ENCODE results near the gene CCS.
"Not testable (repeated sequence)": the region's sequence is repeated elsewhere in the genome, so short reads cannot be mapped to it uniquely, and the experiment has no call there.

The CCS gene

DNA sequence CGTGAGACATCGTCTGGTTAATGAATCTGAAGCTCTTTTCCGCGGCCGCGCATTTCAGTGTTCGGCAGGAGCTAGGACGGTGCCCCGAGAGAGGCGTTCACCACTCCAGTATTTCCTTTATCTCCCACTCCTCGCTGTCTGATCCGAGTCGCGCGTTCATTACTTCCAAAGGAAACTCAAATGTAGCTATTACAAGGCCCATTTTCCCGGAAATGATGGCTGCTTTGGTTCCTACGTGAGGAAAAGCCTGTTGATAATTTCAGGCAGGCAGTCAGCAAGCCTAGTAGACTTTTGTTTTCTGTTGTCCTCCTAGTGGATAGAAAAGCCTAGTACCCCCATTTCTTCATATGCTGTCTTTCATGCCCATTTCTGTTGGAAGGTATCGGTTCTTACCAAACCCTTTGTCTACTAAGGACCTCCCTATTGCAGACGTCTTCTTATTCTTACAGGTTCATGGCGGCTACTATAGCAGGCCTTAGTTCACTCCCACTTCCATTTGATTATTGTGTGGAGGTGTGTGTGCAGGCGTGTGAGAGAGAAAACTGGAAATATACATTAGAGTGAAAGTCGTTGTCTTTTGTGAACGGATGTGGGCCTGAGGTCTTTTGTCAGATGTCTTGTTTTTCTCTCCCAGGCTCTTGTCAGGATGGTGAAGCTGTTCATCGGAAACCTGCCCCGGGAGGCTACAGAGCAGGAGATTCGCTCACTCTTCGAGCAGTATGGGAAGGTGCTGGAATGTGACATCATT is 46.3 kb downstream of the CCS start:
- no peak for DNase-seq (ENCODE audit: low read depth)
- TF ChIP-seq, protein P1, sequence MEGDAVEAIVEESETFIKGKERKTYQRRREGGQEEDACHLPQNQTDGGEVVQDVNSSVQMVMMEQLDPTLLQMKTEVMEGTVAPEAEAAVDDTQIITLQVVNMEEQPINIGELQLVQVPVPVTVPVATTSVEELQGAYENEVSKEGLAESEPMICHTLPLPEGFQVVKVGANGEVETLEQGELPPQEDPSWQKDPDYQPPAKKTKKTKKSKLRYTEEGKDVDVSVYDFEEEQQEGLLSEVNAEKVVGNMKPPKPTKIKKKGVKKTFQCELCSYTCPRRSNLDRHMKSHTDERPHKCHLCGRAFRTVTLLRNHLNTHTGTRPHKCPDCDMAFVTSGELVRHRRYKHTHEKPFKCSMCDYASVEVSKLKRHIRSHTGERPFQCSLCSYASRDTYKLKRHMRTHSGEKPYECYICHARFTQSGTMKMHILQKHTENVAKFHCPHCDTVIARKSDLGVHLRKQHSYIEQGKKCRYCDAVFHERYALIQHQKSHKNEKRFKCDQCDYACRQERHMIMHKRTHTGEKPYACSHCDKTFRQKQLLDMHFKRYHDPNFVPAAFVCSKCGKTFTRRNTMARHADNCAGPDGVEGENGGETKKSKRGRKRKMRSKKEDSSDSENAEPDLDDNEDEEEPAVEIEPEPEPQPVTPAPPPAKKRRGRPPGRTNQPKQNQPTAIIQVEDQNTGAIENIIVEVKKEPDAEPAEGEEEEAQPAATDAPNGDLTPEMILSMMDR (conservative IDR thresholded peaks at IDR 0.05; ENCODE audit: low read depth, low read length): peak; percentile 7
- H3K4me3 ChIP-seq (ENCODE audit: low read length): peak overlapping the region; percentile 97

- peak overlapping the region; percentile 97 for H3K4me3 ChIP-seq (ENCODE audit: low read length)
- DNase-seq (ENCODE audit: low read depth): not testable (repeated sequence)
These were observed 46.9 kb downstream of the CCS start for GRCh38 chr11:66639814-66640340.

DNA sequence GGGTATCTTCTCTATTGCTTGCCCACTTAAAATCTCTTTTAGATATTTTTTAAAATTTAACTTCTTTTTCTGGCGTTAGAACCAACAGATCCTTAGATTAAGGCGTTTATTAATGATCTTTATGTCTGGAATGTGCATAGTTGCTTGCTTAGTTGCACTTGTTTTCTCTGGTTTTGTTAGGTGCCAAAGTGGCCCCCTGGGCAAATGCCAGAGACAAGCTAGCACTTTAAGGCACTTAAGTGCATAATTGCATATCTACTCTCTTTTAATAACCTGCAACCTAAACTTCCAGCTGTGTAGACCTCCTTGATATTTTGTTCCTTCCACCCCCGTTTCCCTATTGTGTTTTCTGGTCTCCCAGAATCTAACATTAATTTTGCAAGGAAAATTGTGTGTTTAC is 48.8 kb downstream of the CCS start:
- DNase-seq (ENCODE audit: low read depth): no peak
- H3K4me3 ChIP-seq (ENCODE audit: low read length): peak overlapping the region; percentile 97

DNA sequence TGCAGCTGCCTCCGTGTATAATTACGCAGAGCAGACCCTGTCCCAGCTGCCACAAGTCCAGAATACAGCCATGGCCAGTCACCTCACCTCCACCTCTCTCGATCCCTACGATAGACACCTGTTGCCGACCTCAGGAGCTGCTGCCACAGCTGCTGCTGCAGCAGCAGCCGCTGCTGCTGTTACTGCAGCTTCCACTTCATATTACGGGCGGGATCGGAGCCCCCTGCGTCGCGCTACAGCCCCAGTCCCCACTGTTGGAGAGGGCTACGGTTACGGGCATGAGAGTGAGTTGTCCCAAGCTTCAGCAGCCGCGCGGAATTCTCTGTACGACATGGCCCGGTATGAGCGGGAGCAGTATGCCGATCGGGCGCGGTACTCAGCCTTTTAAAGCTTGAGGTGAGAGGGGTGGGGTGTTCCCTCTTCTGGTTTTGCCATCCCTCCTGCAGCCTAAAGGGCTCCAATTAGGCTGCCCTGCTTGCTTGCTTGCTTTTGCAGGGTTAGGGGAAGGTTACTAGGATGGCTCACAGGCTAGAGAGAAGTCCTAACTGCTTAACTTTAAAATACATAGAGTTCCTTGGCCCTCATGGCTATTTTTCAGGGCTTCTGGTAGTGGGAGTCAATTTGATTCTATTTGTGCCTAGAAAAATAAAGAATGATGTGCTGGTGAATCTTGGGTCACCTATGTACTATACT is 50.9 kb downstream of the CCS start:
- TF ChIP-seq, protein P1 (conservative IDR thresholded peaks at IDR 0.05; ENCODE audit: low read depth, low read length): no peak
- DNase-seq (ENCODE audit: low read depth): no peak
- H3K4me3 ChIP-seq (ENCODE audit: low read length): no peak overlapping the region

More for the DNA sequence above, 48.8 kb downstream of the CCS start:
- TF ChIP-seq, protein P1 (conservative IDR thresholded peaks at IDR 0.05; ENCODE audit: low read depth, low read length): no peak

GRCh38 chr11:66646828-66647227 is 53.8 kb downstream of the CCS start:
- no peak for DNase-seq (ENCODE audit: low read depth)
- TF ChIP-seq, protein P1 (conservative IDR thresholded peaks at IDR 0.05; ENCODE audit: low read depth, low read length): no peak
- no peak overlapping the region for H3K4me3 ChIP-seq (ENCODE audit: low read length)

- TF ChIP-seq, protein P1 (conservative IDR thresholded peaks at IDR 0.05; ENCODE audit: low read depth, low read length): no peak
- no peak overlapping the region for H3K4me3 ChIP-seq (ENCODE audit: low read length)
- no peak for DNase-seq (ENCODE audit: low read depth)
These were observed 56.9 kb downstream of the CCS start for GRCh38 chr11:66649903-66650302.

DNA sequence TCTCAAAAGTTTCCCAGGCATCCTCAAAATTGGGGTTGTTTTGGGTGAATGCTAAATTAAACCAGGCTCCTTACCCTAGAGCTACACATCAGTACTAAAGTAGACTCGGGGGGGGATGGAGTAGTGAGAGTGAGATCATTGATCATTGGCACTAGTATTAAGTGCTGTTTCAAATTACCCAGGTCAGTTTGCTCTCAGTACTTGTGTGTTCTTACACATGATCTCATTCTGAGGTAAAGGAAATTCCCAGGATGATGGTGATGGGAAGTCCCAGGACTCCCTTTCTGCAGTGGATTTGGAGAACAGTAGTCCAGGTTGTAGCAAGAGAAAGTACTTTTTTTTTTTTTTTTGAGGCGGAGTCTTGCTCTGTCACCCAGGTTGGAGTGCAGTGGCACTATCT is 58.0 kb downstream of the CCS start:
- H3K4me3 ChIP-seq (ENCODE audit: low read length): no peak overlapping the region
- DNase-seq (ENCODE audit: low read depth): no peak
- TF ChIP-seq, protein P1 (conservative IDR thresholded peaks at IDR 0.05; ENCODE audit: low read depth, low read length): no peak
